AG04450 (cell line): ENCODE data around the gene AP2A2. TPM values are rescaled to one million over a fixed set of nuclear protein-coding genes. Genes with fewer than 3 reads are reported as not detected.

Source experiments
- CTCF ChIA-PET: fragments of 300-600, 350-600 bp; formaldehyde crosslinking; extraction: SDS; loops from one replicate; lab custom pipeline; 2022; ENCODE audit warnings: antibody characterized with exemption, inconsistent platforms; lab: Charles Lee
- POLR2A ChIA-PET: fragments of 350-600 bp; formaldehyde crosslinking; extraction: SDS; loops from one replicate; lab custom pipeline; 2021; ENCODE audit warnings: antibody characterized with exemption, inconsistent platforms; lab: Yijun Ruan, JAX
- DNase-seq: peaks from one replicate; pipeline ENCODE4 v3.0.0-alpha.2; 2011; ENCODE audit warnings: low read depth, low spot score
- H3K27ac ChIP-seq: one replicate; pipeline ENCODE4 v1.5.1; 2012; ENCODE audit warnings: low read depth, low read length, control low read depth
- H3K27me3 ChIP-seq: one replicate; pipeline ENCODE4 v1.6.0; 2012; ENCODE audit warnings: low read length; ENCODE audit not compliant: control insufficient read depth, insufficient read depth
- H3K4me3 ChIP-seq: 2 replicates; pipeline ENCODE4 v1.5.1; 2011; ENCODE audit warnings: mild to moderate bottlenecking, low read depth, low read length, control low read depth
- H3K9me3 ChIP-seq: 2 replicates; pipeline ENCODE4 v1.5.1; 2012; ENCODE audit warnings: low read length; ENCODE audit not compliant: control insufficient read depth, insufficient read depth
- polyA plus RNA-seq: library from polyadenylated mRNA; depleted of rRNA; stranded (reverse); fragments of >200 nt; gene quantifications from 2 replicates; pipeline ENCODE4 v1.2.3, GENCODE V29; 2011
- TF ChIP-seq, protein P1 (sequence below): IDR thresholded peaks from 2 replicates; pipeline ENCODE4 v1.5.1; 2011; ENCODE audit warnings: low read depth, low read length, control low read depth, inconsistent platforms

Gene AP2A2
- polyA plus RNA-seq, 1 experiment, result 54.2 TPM

DNA sequence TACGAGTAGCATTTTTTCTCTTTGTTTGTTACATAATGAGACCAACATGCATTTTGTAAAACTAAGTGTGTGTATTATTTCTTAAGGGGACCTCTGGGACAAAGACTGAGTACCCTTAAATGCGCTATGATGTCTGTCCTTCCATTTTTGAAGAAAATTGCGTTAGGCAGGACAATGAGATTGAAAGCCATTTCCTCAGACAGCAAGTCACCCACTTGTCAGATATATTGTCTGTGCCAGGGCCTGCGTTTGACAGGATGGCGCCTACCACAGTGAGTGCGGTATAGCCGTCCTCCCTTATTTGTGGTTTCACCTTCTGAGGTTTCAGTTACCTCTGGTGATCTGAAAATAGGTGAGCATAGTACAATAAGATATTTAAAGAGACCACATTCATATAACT is 2.2 kb downstream of the AP2A2 start:
- POLR2A ChIA-PET, result interaction anchor here (0.6 kb wide), 1 partner anchor 56 kb away, joined by 3 read pairs; no protein-coding TSS in a partner anchor
- CTCF ChIA-PET, result no interaction called here
- no peaks in the 10 kb centered on the region for H3K27me3 ChIP-seq
- TF ChIP-seq, protein P1, sequence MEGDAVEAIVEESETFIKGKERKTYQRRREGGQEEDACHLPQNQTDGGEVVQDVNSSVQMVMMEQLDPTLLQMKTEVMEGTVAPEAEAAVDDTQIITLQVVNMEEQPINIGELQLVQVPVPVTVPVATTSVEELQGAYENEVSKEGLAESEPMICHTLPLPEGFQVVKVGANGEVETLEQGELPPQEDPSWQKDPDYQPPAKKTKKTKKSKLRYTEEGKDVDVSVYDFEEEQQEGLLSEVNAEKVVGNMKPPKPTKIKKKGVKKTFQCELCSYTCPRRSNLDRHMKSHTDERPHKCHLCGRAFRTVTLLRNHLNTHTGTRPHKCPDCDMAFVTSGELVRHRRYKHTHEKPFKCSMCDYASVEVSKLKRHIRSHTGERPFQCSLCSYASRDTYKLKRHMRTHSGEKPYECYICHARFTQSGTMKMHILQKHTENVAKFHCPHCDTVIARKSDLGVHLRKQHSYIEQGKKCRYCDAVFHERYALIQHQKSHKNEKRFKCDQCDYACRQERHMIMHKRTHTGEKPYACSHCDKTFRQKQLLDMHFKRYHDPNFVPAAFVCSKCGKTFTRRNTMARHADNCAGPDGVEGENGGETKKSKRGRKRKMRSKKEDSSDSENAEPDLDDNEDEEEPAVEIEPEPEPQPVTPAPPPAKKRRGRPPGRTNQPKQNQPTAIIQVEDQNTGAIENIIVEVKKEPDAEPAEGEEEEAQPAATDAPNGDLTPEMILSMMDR, result no peak
- H3K9me3 ChIP-seq, result no peaks in the 10 kb centered on the region; the same call in 1 of the 2 replicates
- H3K27ac ChIP-seq, result no peak overlapping the region
- no peak overlapping the region for H3K4me3 ChIP-seq
- DNase-seq, result no peak

- Histone ChIP-seq H3K4me3 (no peak overlapping the region), H3K9me3 (no peaks in the 10 kb centered on the region; the same call in 1 of the 2 replicates), H3K27me3 (no peaks in the 10 kb centered on the region), H3K27ac (no peak overlapping the region)
- TF ChIP-seq, protein P1, result no peak
- no peak for DNase-seq
- ChIA-PET POLR2A (no interaction called here), CTCF (no interaction called here)
These were observed 3.1 kb downstream of the AP2A2 start for GRCh38 chr11:928786-929185.

GRCh38 chr11:929405-929804 is 3.7 kb downstream of the AP2A2 start:
- POLR2A ChIA-PET, result no interaction called here
- Histone ChIP-seq H3K4me3 (no peak overlapping the region), H3K27ac (no peak overlapping the region), H3K27me3 (no peaks in the 10 kb centered on the region), H3K9me3 (no peaks in the 10 kb centered on the region)
- TF ChIP-seq, protein P1, result no peak
- CTCF ChIA-PET, result no interaction called here
- DNase-seq, result no peak

DNA sequence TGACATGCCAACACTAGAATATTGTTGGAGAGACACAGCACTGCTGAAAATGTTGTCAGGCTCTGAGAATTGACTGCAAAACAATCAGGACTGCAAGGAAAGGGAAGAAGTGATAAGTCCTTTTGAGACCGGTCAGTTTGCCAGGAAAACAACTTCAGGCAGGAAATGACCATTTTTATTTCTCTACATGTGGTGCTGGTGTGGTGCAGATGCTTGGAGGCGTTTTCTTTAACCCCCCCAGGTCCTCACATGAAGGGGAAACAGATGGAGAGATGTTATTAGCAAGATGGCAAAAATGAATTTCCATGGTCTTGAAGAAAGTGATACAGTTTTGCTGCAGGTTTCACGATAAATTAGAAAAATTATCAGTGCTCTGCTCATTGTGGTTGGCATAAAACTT is 5.7 kb downstream of the AP2A2 start:
- Histone ChIP-seq H3K27ac (no peak overlapping the region), H3K27me3 (no peaks in the 10 kb centered on the region), H3K4me3 (no peak overlapping the region), H3K9me3 (no peaks in the 10 kb centered on the region)
- ChIA-PET POLR2A (no interaction called here), CTCF (no interaction called here)
- no peak for DNase-seq
- TF ChIP-seq, protein P1, result no peak

GRCh38 chr11:932435-932834 is 6.8 kb downstream of the AP2A2 start:
- no peak for DNase-seq

More at GRCh38 chr11:932435-932834, 6.8 kb downstream of the AP2A2 start:
- Histone ChIP-seq H3K27ac (no peak overlapping the region), H3K27me3 (no peaks in the 10 kb centered on the region), H3K4me3 (no peak overlapping the region), H3K9me3 (no peaks in the 10 kb centered on the region)
- TF ChIP-seq, protein P1, result no peak
- CTCF ChIA-PET, result no interaction called here
- POLR2A ChIA-PET, result interaction anchor here (0.6 kb wide), 1 partner anchor 21 kb away, joined by 3 read pairs; no protein-coding TSS in a partner anchor
